HepG2 (cell line): Measurements from ENCODE around the gene THOC6. TPM values are rescaled to one million over a fixed set of nuclear protein-coding genes. Genes with fewer than 3 reads are reported as not detected.

Source experiments
- CREM ChIP-seq, 2 experiments: sonication (generic) in 1 of 2; formaldehyde crosslinking in 1 of 2; IDR thresholded peaks; 2 replicates each; pipeline versions ENCODE4 v1.4.0 to v1.6.1; 2016 to 2020; ENCODE audit warnings: antibody characterized with exemption in 1 of 2, mild to moderate bottlenecking in 1 of 2, missing genetic modification reagents in 1 of 2
- ELF1 ChIP-seq: sonication (generic); formaldehyde crosslinking; IDR thresholded peaks from 2 replicates; pipeline ENCODE4 v1.4.0; 2020; ENCODE audit warnings: missing genetic modification reagents
- GATA4 ChIP-seq: sonication (generic); IDR thresholded peaks from 2 replicates; pipeline ENCODE4 v1.6.1; 2016; ENCODE audit warnings: antibody characterized with exemption, low read depth, borderline replicate concordance
- JUN ChIP-seq: sonication (generic); formaldehyde crosslinking; IDR thresholded peaks from 2 replicates; pipeline ENCODE4 v1.4.0; 2020; ENCODE audit warnings: mild to moderate bottlenecking, missing genetic modification reagents
- MIER3 ChIP-seq: IDR thresholded peaks from 2 replicates; pipeline ENCODE4 v1.6.1; 2016; ENCODE audit warnings: missing compliant biosample characterization, borderline replicate concordance
- MTA1 ChIP-seq: sonication (generic); formaldehyde crosslinking; IDR thresholded peaks from 2 replicates; pipeline ENCODE4 v1.4.0; 2020; ENCODE audit warnings: missing genetic modification reagents, mild to moderate bottlenecking, borderline replicate concordance
- NRL ChIP-seq: sonication (generic); formaldehyde crosslinking; IDR thresholded peaks from 2 replicates; pipeline ENCODE4 v1.5.0; 2020; ENCODE audit warnings: missing genetic modification reagents, mild to moderate bottlenecking, moderate library complexity, borderline replicate concordance
- POLR2AphosphoS2 ChIP-seq: IDR thresholded peaks from 2 replicates; pipeline ENCODE4 v1.6.1; 2011; ENCODE audit warnings: low read depth, low read length, improper control_type of control experiment
- SATB2 ChIP-seq: sonication (generic); formaldehyde crosslinking; IDR thresholded peaks from 2 replicates; pipeline ENCODE4 v1.5.0; 2020; ENCODE audit warnings: missing genetic modification reagents
- SUZ12 ChIP-seq: fragments of 150-350 bp; IDR thresholded peaks from 2 replicates; pipeline ENCODE4 v1.6.1; 2014; ENCODE audit warnings: low read depth, low read length
- TBL1XR1 ChIP-seq: fragments of 150-350 bp; IDR thresholded peaks from 2 replicates; pipeline ENCODE4 v1.6.1; 2014; ENCODE audit warnings: borderline replicate concordance, low read length; ENCODE audit not compliant: partially characterized antibody
- ZFAT ChIP-seq: sonication (generic); formaldehyde crosslinking; conservative IDR thresholded peaks from 2 replicates; pipeline ENCODE4 v1.8.1; 2023; ENCODE audit warnings: missing genetic modification reagents, inconsistent platforms
- ZFP36L1 ChIP-seq: sonication (generic); formaldehyde crosslinking; IDR thresholded peaks from 2 replicates; pipeline ENCODE4 v1.8.0; 2022; ENCODE audit warnings: mild to moderate bottlenecking, missing genetic modification reagents, moderate library complexity
- ZFP62 ChIP-seq: sonication (generic); formaldehyde crosslinking; IDR thresholded peaks from 2 replicates; pipeline ENCODE4 v1.4.0; 2020; ENCODE audit warnings: missing genetic modification reagents
- ZFP90 ChIP-seq: sonication (generic); formaldehyde crosslinking; IDR thresholded peaks from 2 replicates; pipeline ENCODE4 v1.8.0; 2022; ENCODE audit warnings: missing genetic modification reagents, mild to moderate bottlenecking, inconsistent platforms, borderline replicate concordance
- ZMYM2 ChIP-seq: sonication (generic); formaldehyde crosslinking; IDR thresholded peaks from 2 replicates; pipeline ENCODE4 v1.8.0; 2022; ENCODE audit warnings: mild to moderate bottlenecking, missing genetic modification reagents
- ZNF251 ChIP-seq: sonication (generic); formaldehyde crosslinking; IDR thresholded peaks from 2 replicates; pipeline ENCODE4 v1.9.0; 2021; ENCODE audit warnings: mild to moderate bottlenecking, missing genetic modification reagents
- ZNF773 ChIP-seq: sonication (generic); formaldehyde crosslinking; IDR thresholded peaks from 2 replicates; pipeline ENCODE4 v1.4.0; 2020; ENCODE audit warnings: missing genetic modification reagents, borderline replicate concordance
- ZNF777 ChIP-seq: sonication (generic); formaldehyde crosslinking; IDR thresholded peaks from 2 replicates; pipeline ENCODE4 v1.4.0; 2020; ENCODE audit warnings: missing genetic modification reagents
- ZNF891 ChIP-seq: sonication (generic); formaldehyde crosslinking; IDR thresholded peaks from 2 replicates; pipeline ENCODE4 v1.5.0; 2020; ENCODE audit warnings: mild to moderate bottlenecking, missing genetic modification reagents
- polyA plus RNA-seq, 8 experiments: library from polyadenylated mRNA; depleted of rRNA in 3 of 8; stranded (reverse) in 7 of 8; unstranded in 1 of 8; fragments of >200 nt; fragmentation: Illumina TruSeq in 4 of 8; extraction: Trizol in 4 of 8; gene quantifications; 2 replicates each; pipeline versions ENCODE4 v1.2.1 to v1.2.3, GENCODE V29; 2011 to 2016; ENCODE audit warnings: low read depth in 4 of 8, missing spikeins in 1 of 8, mixed read lengths in 1 of 8; ENCODE audit not compliant: insufficient read depth in 1 of 8
- total RNA-seq, 5 experiments: library from RNA; depleted of rRNA; stranded (reverse); fragments of >200 nt; fragmentation: Illumina TruSeq; extraction: Trizol; gene quantifications; 2 replicates each; pipeline ENCODE4 v1.2.3, GENCODE V29; 2016; ENCODE audit warnings: low read depth in 1 of 5
- TF ChIP-seq, protein P1 (sequence below): sonication (generic); formaldehyde crosslinking; IDR thresholded peaks from 2 replicates; pipeline ENCODE4 v1.5.1; 2020; ENCODE audit warnings: missing genetic modification reagents, mild to moderate bottlenecking, borderline replicate concordance
- TF ChIP-seq, protein P2 (sequence below): sonication (generic); formaldehyde crosslinking; IDR thresholded peaks from 2 replicates; pipeline ENCODE4 v1.4.0; 2020; ENCODE audit warnings: missing genetic modification reagents, borderline replicate concordance
- TF ChIP-seq, protein P3 (sequence below): sonication (generic); formaldehyde crosslinking; IDR thresholded peaks from 2 replicates; pipeline ENCODE4 v1.4.0; 2020; ENCODE audit warnings: mild to moderate bottlenecking, missing genetic modification reagents
- TF ChIP-seq, protein P4 (sequence below): sonication (generic); formaldehyde crosslinking; IDR thresholded peaks from 2 replicates; pipeline ENCODE4 v1.8.0; 2022; ENCODE audit warnings: missing genetic modification reagents, mild to moderate bottlenecking, moderate library complexity, borderline replicate concordance

The THOC6 gene
- total and polyA plus RNA-seq, 2 of the 13 experiments (the other 11 are each of a cell fraction or from before 2014, with no cell fraction given): 32.1 to 37.0 TPM

DNA sequence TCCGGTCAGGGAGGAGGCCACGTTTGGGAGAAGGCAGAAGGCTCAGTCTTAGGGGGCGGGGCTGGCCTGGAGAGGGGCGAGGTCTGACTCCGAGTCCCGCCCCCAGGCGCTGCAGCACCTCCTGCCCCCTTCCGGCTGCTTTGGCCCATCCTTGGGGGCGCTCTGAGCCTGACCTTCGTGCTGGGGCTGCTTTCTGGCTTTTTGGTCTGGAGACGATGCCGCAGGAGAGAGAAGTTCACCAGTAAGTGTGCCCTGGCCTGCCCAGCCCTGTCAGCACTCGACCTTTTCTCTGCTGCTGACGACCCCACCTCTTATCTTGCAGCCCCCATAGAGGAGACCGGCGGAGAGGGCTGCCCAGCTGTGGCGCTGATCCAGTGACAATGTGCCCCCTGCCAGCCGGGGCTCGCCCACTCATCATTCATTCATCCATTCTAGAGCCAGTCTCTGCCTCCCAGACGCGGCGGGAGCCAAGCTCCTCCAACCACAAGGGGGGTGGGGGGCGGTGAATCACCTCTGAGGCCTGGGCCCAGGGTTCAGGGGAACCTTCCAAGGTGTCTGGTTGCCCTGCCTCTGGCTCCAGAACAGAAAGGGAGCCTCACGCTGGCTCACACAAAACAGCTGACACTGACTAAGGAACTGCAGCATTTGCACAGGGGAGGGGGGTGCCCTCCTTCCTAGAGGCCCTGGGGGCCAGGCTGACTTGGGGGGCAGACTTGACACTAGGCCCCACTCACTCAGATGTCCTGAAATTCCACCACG, 2.2 kb upstream of the THOC6 start (continued):
- TF ChIP-seq ZNF773 (CRISPR knock-in tag): no peak
- TF ChIP-seq, protein P1, sequence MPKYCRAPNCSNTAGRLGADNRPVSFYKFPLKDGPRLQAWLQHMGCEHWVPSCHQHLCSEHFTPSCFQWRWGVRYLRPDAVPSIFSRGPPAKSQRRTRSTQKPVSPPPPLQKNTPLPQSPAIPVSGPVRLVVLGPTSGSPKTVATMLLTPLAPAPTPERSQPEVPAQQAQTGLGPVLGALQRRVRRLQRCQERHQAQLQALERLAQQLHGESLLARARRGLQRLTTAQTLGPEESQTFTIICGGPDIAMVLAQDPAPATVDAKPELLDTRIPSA (CRISPR knock-in tag): no peak
- no peak for TF ChIP-seq CREM (IDR thresholded peaks at IDR 0.05)
- no peak for TF ChIP-seq CREM (CRISPR knock-in tag; IDR thresholded peaks at IDR 0.05)
- no peak for TF ChIP-seq ZNF251 (CRISPR knock-in tag)
- TF ChIP-seq, protein P2, sequence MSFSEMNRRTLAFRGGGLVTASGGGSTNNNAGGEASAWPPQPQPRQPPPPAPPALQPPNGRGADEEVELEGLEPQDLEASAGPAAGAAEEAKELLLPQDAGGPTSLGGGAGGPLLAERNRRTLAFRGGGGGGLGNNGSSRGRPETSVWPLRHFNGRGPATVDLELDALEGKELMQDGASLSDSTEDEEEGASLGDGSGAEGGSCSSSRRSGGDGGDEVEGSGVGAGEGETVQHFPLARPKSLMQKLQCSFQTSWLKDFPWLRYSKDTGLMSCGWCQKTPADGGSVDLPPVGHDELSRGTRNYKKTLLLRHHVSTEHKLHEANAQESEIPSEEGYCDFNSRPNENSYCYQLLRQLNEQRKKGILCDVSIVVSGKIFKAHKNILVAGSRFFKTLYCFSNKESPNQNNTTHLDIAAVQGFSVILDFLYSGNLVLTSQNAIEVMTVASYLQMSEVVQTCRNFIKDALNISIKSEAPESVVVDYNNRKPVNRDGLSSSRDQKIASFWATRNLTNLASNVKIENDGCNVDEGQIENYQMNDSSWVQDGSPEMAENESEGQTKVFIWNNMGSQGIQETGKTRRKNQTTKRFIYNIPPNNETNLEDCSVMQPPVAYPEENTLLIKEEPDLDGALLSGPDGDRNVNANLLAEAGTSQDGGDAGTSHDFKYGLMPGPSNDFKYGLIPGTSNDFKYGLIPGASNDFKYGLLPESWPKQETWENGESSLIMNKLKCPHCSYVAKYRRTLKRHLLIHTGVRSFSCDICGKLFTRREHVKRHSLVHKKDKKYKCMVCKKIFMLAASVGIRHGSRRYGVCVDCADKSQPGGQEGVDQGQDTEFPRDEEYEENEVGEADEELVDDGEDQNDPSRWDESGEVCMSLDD (CRISPR knock-in tag): no peak; the same call in 1 of the 2 replicates
- no peak for TF ChIP-seq SUZ12
- 0 out of 2 replicates have a peak, but pooled peaks have one; percentile 13 for TF ChIP-seq MTA1 (CRISPR knock-in tag)
- TF ChIP-seq JUN (CRISPR knock-in tag): no peak
- no peak for TF ChIP-seq NRL (CRISPR knock-in tag)
- TF ChIP-seq TBL1XR1: no peak
- TF ChIP-seq ZFP90 (CRISPR knock-in tag): no peak; the same call in 1 of the 2 replicates
- TF ChIP-seq ZFAT (CRISPR knock-in tag): no peak
- TF ChIP-seq ZNF891 (CRISPR knock-in tag): no peak
- TF ChIP-seq ZFP36L1 (CRISPR knock-in tag): no peak
- no peak for TF ChIP-seq ELF1
- TF ChIP-seq SATB2: no peak
- no peak for TF ChIP-seq ZNF777 (CRISPR knock-in tag)
- TF ChIP-seq, protein P3, sequence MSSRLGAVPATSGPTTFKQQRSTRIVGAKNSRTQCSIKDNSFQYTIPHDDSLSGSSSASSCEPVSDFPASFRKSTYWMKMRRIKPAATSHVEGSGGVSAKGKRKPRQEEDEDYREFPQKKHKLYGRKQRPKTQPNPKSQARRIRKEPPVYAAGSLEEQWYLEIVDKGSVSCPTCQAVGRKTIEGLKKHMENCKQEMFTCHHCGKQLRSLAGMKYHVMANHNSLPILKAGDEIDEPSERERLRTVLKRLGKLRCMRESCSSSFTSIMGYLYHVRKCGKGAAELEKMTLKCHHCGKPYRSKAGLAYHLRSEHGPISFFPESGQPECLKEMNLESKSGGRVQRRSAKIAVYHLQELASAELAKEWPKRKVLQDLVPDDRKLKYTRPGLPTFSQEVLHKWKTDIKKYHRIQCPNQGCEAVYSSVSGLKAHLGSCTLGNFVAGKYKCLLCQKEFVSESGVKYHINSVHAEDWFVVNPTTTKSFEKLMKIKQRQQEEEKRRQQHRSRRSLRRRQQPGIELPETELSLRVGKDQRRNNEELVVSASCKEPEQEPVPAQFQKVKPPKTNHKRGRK: no peak
- no peak for TF ChIP-seq ZMYM2 (CRISPR knock-in tag)
- no peak for TF ChIP-seq GATA4
- TF ChIP-seq POLR2AphosphoS2: no peak
- TF ChIP-seq ZFP62: no peak
- no peak for TF ChIP-seq MIER3
- TF ChIP-seq, protein P4, sequence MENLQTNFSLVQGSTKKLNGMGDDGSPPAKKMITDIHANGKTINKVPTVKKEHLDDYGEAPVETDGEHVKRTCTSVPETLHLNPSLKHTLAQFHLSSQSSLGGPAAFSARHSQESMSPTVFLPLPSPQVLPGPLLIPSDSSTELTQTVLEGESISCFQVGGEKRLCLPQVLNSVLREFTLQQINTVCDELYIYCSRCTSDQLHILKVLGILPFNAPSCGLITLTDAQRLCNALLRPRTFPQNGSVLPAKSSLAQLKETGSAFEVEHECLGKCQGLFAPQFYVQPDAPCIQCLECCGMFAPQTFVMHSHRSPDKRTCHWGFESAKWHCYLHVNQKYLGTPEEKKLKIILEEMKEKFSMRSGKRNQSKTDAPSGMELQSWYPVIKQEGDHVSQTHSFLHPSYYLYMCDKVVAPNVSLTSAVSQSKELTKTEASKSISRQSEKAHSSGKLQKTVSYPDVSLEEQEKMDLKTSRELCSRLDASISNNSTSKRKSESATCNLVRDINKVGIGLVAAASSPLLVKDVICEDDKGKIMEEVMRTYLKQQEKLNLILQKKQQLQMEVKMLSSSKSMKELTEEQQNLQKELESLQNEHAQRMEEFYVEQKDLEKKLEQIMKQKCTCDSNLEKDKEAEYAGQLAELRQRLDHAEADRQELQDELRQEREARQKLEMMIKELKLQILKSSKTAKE (CRISPR knock-in tag): no peak
